Thyroid gland (tissue), 4 donors: Measurements from ENCODE around the gene UCP2. TPM values are rescaled to one million over a fixed set of nuclear protein-coding genes. Genes with fewer than 3 reads are reported as not detected.
A peak's percentile ranks its signal among the peaks of the same experiment; 100 is the strongest.

Experiments used
- DNase-seq, 2 donors: peaks; one replicate each; pipeline ENCODE4 v3.0.0-alpha.2; 2019
- H3K27ac ChIP-seq, 3 donors: fragments of 200-600 bp; sonication (generic); 1 replicate in 2 of 3; 2 replicates in 1 of 3; pipeline ENCODE4 v1.5.1; 2016 to 2019; ENCODE audit warnings: mild to moderate bottlenecking in 1 of 3, moderate library complexity in 1 of 3
- H3K27me3 ChIP-seq: fragments of 200-600 bp; sonication (generic); one replicate; pipeline ENCODE4 v1.5.1; 2019
- H3K36me3 ChIP-seq, 2 donors: fragments of 200-600 bp; sonication (generic); one replicate each; pipeline ENCODE4 v1.5.1; 2016 to 2019
- H3K4me1 ChIP-seq, 2 donors: fragments of 200-600 bp; sonication (generic); one replicate each; pipeline ENCODE4 v1.5.1; 2017 to 2019
- H3K4me3 ChIP-seq, 3 donors: fragments of 200-600 bp; sonication (generic); replicated peaks in 1 of 3; 1 replicate in 2 of 3; 2 replicates in 1 of 3; pipeline ENCODE4 v1.5.1; 2016; ENCODE audit warnings: mild to moderate bottlenecking in 1 of 3
- H3K9me3 ChIP-seq: fragments of 200-600 bp; sonication (generic); one replicate; pipeline ENCODE4 v1.5.1; 2017
- POLR2A ChIP-seq, 2 donors: fragments of 450-650 bp; IDR thresholded peaks; one replicate each; pipeline ENCODE4 v1.6.1; 2017; ENCODE audit warnings: antibody characterized with exemption in 2 of 2, mild to moderate bottlenecking in 2 of 2, moderate library complexity in 1 of 2
- WGBS, 2 donors: methylation state at CpG; one replicate each; pipeline ENCODE4 v1.1.5; 2017; 5-methylcytosine and 5-hydroxymethylcytosine counted together
- intact Hi-C: fragments of 100-400 bp; cut with DNase I; formaldehyde crosslinking; loops from one replicate; pipeline ENCODE4 v1.15.1; 2023
- total RNA-seq, 4 donors: library from RNA; depleted of rRNA; stranded (reverse); fragments of >200 nt; gene quantifications; one replicate each; pipeline ENCODE4 v1.2.3, GENCODE V29; 2016
- TF ChIP-seq, protein P1 (sequence below), 6 experiments: fragments of 200-600 bp in 3 of 6; fragments of 450-650 bp in 3 of 6; sonication (generic) in 3 of 6; IDR thresholded peaks; one replicate each; pipeline ENCODE4 v1.5.1; 2016 to 2019; ENCODE audit warnings: antibody characterized with exemption in 6 of 6, mild to moderate bottlenecking in 2 of 6, inconsistent platforms in 1 of 6, moderate library complexity in 1 of 6

The UCP2 gene
- total RNA-seq, 4 donors from 2014 or later: 41.4 to 97.0 (median 52.5) TPM

DNA sequence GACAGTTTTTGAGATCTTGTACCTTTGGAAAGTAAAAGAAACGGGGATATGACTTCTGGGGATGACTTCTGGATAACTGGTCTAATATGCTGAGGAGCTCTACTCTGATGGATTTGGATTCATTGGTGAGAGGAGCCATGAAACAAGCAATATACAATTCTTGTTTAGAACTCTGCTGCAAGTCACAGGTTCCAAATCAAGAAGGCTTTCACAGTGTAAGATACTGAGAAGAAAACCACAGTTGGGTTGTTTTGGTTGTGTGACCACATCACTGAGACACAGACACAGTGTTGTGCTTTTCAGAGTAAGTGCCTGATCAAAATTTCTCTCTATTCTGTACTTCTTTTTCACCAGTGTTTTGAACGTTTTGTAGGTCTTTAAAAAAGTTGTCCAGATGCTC lies 13.1 kb upstream of the UCP2 start:
- Histone ChIP-seq H3K36me3 (no peaks in the 10 kb centered on the region), H3K4me3 (no peak overlapping the region), H3K27ac (no peak overlapping the region), H3K27me3 (no peaks in the 10 kb centered on the region), H3K9me3 (no peaks in the 10 kb centered on the region), H3K4me1 (peaks cover 6 to 7% of the 10 kb centered on the region in 2 donors)
- intact Hi-C loops: no loop called here
- no peak for DNase-seq
- 82 to 86% methylated on average over 2 of the region's 2 CpGs for WGBS, 2 donors
- TF ChIP-seq, protein P1, sequence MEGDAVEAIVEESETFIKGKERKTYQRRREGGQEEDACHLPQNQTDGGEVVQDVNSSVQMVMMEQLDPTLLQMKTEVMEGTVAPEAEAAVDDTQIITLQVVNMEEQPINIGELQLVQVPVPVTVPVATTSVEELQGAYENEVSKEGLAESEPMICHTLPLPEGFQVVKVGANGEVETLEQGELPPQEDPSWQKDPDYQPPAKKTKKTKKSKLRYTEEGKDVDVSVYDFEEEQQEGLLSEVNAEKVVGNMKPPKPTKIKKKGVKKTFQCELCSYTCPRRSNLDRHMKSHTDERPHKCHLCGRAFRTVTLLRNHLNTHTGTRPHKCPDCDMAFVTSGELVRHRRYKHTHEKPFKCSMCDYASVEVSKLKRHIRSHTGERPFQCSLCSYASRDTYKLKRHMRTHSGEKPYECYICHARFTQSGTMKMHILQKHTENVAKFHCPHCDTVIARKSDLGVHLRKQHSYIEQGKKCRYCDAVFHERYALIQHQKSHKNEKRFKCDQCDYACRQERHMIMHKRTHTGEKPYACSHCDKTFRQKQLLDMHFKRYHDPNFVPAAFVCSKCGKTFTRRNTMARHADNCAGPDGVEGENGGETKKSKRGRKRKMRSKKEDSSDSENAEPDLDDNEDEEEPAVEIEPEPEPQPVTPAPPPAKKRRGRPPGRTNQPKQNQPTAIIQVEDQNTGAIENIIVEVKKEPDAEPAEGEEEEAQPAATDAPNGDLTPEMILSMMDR (IDR thresholded peaks at IDR 0.05): no peak
- TF ChIP-seq POLR2A (IDR thresholded peaks at IDR 0.05): no peak

DNA sequence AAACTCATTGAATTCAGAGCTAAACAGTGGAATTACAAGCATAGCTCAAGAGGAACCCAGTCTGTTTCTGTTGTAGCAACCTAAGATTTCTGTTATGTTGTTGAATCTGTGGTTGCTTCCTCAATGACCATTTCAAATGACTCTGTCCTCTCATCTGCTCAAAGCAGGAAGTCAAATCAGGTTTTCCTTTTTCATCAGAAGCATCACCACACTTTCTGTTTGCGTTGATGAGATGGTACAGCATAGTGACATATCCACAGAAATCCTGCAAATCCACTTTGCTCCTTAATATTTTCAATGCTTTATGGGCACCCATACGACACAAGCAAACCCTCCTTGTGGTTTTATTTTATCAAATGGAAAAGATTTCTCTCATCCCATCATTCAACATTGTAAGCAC lies 12.6 kb upstream of the UCP2 start:
- Histone ChIP-seq H3K9me3 (no peaks in the 10 kb centered on the region), H3K4me3 (no peak overlapping the region), H3K36me3 (no peaks in the 10 kb centered on the region), H3K27ac (no peak overlapping the region), H3K27me3 (no peaks in the 10 kb centered on the region), H3K4me1 (peaks cover 6 to 7% of the 10 kb centered on the region in 2 donors)
- no peak for DNase-seq
- TF ChIP-seq, protein P1 (IDR thresholded peaks at IDR 0.05): no peak
- TF ChIP-seq POLR2A (IDR thresholded peaks at IDR 0.05): no peak
- intact Hi-C loops: no loop called here
- 61 to 80% methylated on average over 2 of the region's 2 CpGs for WGBS, 2 donors

DNA sequence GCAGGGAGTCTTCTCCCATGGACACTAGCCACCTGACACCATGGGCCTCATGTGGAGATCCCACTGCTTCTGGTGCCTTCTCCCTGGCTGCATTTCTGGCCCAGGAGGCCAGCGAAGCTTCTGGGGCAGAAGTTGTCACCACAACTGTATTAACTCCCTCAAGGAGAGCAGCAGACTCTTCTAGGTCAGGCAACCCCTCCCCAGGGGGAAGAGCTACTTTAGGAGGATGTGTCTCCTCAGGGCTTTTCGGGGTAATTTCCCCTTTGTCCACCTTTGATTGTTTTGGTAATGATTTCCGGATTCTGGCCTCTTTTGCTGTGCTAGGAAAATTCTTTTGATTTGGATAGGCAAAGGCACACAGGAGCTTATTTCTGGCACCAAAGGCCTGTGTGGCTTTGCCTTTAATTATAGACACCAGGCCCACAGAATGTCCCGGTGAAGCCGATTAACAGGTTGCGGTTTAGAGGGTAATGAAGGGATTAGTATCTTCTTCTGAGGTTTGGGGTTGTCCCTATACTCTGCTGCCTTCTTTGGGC lies 8.9 kb upstream of the UCP2 start:
- intact Hi-C loops: no loop called here
- H3K9me3 ChIP-seq: no peaks in the 10 kb centered on the region
- WGBS, 2 donors: 80 to 86% methylated on average over 6 of the region's 6 CpGs
- no peak for TF ChIP-seq POLR2A (IDR thresholded peaks at IDR 0.05)
- TF ChIP-seq, protein P1 (IDR thresholded peaks at IDR 0.05): no peak
- H3K27ac ChIP-seq: peak overlapping the region in 1 of 3 donors; percentile 18
- H3K36me3 ChIP-seq: no peaks in the 10 kb centered on the region
- DNase-seq: no peak
- H3K4me3 ChIP-seq: no peak overlapping the region
- no peaks in the 10 kb centered on the region for H3K27me3 ChIP-seq
- peaks cover 6 to 7% of the 10 kb centered on the region in 2 donors for H3K4me1 ChIP-seq

DNA sequence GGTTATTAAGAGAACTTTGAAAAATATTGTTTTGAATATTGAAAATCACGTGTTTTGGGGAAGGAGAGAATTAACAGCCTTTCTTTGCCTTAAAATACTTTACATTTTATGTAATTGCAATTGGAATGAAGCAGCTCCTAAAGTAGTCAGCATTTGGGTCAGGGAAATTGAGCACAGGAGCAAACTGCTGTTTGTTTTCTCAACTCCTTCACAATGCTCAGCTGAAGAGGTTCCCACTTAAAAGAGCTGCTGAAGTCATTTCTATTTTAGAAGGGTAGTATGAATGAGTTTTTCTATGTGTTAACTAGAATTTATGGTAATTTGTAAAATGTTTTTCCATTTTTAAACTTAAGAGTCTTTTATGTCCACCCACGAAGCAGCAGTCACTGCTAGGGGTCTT lies 8.1 kb upstream of the UCP2 start:
- intact Hi-C loops: no loop called here
- no peak for DNase-seq
- peak overlapping the region in 1 of 3 donors; percentile 18 for H3K27ac ChIP-seq
- no peak for TF ChIP-seq POLR2A (IDR thresholded peaks at IDR 0.05)
- TF ChIP-seq, protein P1 (IDR thresholded peaks at IDR 0.05): no peak
- peaks cover 6 to 7% of the 10 kb centered on the region in 2 donors for H3K4me1 ChIP-seq
- no peaks in the 10 kb centered on the region for H3K27me3 ChIP-seq
- H3K4me3 ChIP-seq: no peak overlapping the region
- 54% methylated on average over 2 of the region's 2 CpGs for WGBS, 2 donors
- H3K36me3 ChIP-seq: no peaks in the 10 kb centered on the region
- no peaks in the 10 kb centered on the region for H3K9me3 ChIP-seq

DNA sequence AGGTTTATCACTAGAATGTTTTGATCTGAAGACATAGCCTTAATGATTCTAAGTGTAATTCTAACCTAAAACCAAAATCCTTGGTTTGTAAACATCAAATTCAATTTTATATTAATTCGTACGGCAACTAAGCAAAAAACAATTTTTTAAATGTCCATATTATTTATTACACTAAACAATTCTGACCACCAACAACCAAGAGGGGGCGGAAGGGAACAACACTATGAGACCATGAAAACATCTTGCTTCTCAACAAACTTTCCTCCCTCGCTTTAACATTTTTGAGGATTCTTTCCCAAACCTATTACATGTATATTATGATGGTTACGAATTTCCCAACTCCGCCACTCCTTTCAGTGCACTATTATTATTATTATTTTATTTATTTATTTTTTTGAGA lies 6.5 kb upstream of the UCP2 start:
- H3K9me3 ChIP-seq: no peaks in the 10 kb centered on the region
- DNase-seq: no peak
- H3K4me3 ChIP-seq: no peak overlapping the region
- intact Hi-C loops: no loop called here
- TF ChIP-seq POLR2A (IDR thresholded peaks at IDR 0.05): no peak
- no peaks in the 10 kb centered on the region for H3K27me3 ChIP-seq
- H3K36me3 ChIP-seq: no peaks in the 10 kb centered on the region
- peaks cover 6 to 7% of the 10 kb centered on the region in 2 donors for H3K4me1 ChIP-seq
- WGBS, 2 donors: 95% methylated on average over 6 of the region's 6 CpGs
- no peak overlapping the region for H3K27ac ChIP-seq
